DND-41 (cell line): ENCODE results near the gene CHN2.

ENCODE experiments used
- ATAC-seq: fragments of 200-7000 bp; cut with Tn5 transposase; 3 replicates; pipeline ENCODE4 v1.9.1; 2021; ENCODE audit warnings: low read depth; ENCODE audit not compliant: insufficient read depth
- DNase-seq: peaks from one replicate; pipeline ENCODE4 v3.0.0-alpha.2; 2020
- H2AFZ ChIP-seq: 2 replicates; pipeline ENCODE4 v1.6.0; 2012; ENCODE audit warnings: low read depth, low read length
- H3K27ac ChIP-seq: 2 replicates; pipeline ENCODE4 v1.5.1; 2012; ENCODE audit warnings: low read length, inconsistent platforms
- H3K27me3 ChIP-seq: fragments of 200-600 bp; sonication (generic); 2 replicates; pipeline ENCODE4 v1.6.0; 2012; ENCODE audit warnings: low read length, mild to moderate bottlenecking, inconsistent platforms; ENCODE audit not compliant: insufficient read depth, poor library complexity
- H3K36me3 ChIP-seq: 2 replicates; pipeline ENCODE4 v1.5.1; 2012; ENCODE audit warnings: low read length, inconsistent platforms; ENCODE audit not compliant: insufficient read depth
- H3K4me1 ChIP-seq: 2 replicates; pipeline ENCODE4 v1.5.1; 2012; ENCODE audit warnings: mild to moderate bottlenecking, low read length; ENCODE audit not compliant: insufficient read depth
- H3K4me2 ChIP-seq: 2 replicates; pipeline ENCODE4 v1.6.0; 2012; ENCODE audit warnings: mild to moderate bottlenecking, moderate library complexity, low read length, inconsistent platforms; ENCODE audit not compliant: insufficient read depth
- H3K4me3 ChIP-seq, 2 experiments: fragments of 200-600 bp in 1 of 2; shearing (Covaris generic) in 1 of 2; 2 replicates each; pipeline ENCODE4 v1.5.1; 2012 to 2016; ENCODE audit warnings: inconsistent platforms in 2 of 2, low read length in 2 of 2, mild to moderate bottlenecking in 2 of 2, low read depth in 1 of 2, moderate library complexity in 1 of 2
- H3K79me2 ChIP-seq: 2 replicates; pipeline ENCODE4 v1.6.0; 2012; ENCODE audit warnings: low read length, inconsistent platforms; ENCODE audit not compliant: insufficient read depth
- H3K9ac ChIP-seq: 2 replicates; pipeline ENCODE4 v1.6.0; 2012; ENCODE audit warnings: low read depth, mild to moderate bottlenecking, inconsistent platforms, low read length, moderate library complexity
- H3K9me3 ChIP-seq: 2 replicates; pipeline ENCODE4 v1.5.1; 2012; ENCODE audit warnings: low read length, moderate library complexity, mild to moderate bottlenecking, inconsistent platforms; ENCODE audit not compliant: insufficient read depth, severe bottlenecking
- H4K20me1 ChIP-seq: 2 replicates; pipeline ENCODE4 v1.6.0; 2012; ENCODE audit warnings: low read length; ENCODE audit not compliant: insufficient read depth
- EZH2 ChIP-seq: IDR thresholded peaks from 3 replicates; pipeline ENCODE4 v1.6.1; 2012; ENCODE audit warnings: borderline replicate concordance, low read depth, mild to moderate bottlenecking, moderate library complexity, low read length, inconsistent platforms; ENCODE audit not compliant: severe bottlenecking
- TF ChIP-seq, protein P1 (sequence below): IDR thresholded peaks from 2 replicates; pipeline ENCODE4 v1.5.1; 2012; ENCODE audit warnings: borderline replicate concordance, low read length, moderate library complexity, mild to moderate bottlenecking; ENCODE audit not compliant: poor library complexity, severe bottlenecking; ENCODE audit errors: extremely low read depth

Gene CHN2

DNA sequence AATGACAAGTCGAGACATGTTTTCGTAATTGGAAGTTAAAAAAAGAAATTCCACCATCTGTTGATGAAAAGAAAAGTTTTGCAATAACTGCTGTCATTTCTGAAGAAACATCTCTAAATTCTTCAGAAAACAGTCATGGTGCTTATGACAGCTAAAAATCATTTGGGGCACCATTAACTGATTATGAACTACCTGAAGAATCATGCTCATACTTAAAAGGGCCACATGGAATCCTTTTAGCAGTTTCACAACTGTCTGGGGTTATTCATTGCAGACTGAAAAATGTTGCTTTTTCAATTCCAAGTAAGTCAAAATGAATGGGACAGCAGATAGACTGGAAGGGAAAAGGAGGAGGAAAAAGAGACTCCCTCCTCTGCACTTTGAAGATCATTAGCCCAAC, 134.2 kb downstream of the CHN2 start:
- H3K9me3 ChIP-seq: no peaks in the 10 kb centered on the region

DNA sequence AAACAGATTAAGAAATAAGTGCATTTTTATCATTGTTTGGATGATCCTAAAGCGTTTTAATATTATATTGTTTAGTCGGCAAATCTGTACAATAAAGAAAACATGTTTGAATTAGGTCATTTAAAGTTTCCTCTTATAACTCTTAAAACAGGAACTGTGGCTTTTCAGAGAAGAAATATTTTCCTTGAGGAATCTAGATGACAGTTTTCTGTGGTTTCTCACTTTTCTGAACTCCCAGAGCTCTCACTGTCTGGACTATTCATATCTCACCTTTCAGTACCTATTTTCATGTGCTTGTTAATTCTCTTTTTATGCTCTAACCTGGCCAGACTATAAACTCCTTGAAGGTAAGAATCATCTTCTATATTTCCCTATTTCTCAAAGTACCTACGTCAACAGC, 135.1 kb downstream of the CHN2 start:
- Histone ChIP-seq H3K79me2 (no peaks in the 10 kb centered on the region), H3K4me3 (no peak overlapping the region), H3K9me3 (no peaks in the 10 kb centered on the region), H3K9ac (no peak overlapping the region), H2AFZ (no peak overlapping the region), H3K27ac (no peak overlapping the region), H3K36me3 (no peaks in the 10 kb centered on the region), H4K20me1 (no peaks in the 10 kb centered on the region), H3K4me2 (no peak overlapping the region), H3K4me1 (no peaks in the 10 kb centered on the region), H3K27me3 (no peaks in the 10 kb centered on the region)
- no peak for TF ChIP-seq EZH2
- TF ChIP-seq, protein P1, sequence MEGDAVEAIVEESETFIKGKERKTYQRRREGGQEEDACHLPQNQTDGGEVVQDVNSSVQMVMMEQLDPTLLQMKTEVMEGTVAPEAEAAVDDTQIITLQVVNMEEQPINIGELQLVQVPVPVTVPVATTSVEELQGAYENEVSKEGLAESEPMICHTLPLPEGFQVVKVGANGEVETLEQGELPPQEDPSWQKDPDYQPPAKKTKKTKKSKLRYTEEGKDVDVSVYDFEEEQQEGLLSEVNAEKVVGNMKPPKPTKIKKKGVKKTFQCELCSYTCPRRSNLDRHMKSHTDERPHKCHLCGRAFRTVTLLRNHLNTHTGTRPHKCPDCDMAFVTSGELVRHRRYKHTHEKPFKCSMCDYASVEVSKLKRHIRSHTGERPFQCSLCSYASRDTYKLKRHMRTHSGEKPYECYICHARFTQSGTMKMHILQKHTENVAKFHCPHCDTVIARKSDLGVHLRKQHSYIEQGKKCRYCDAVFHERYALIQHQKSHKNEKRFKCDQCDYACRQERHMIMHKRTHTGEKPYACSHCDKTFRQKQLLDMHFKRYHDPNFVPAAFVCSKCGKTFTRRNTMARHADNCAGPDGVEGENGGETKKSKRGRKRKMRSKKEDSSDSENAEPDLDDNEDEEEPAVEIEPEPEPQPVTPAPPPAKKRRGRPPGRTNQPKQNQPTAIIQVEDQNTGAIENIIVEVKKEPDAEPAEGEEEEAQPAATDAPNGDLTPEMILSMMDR: no peak
- ATAC-seq: no peak
- no peak for DNase-seq

More for the DNA sequence above, 134.2 kb downstream of the CHN2 start:
- no peaks in the 10 kb centered on the region for H3K4me1 ChIP-seq
- no peak for DNase-seq
- no peak for ATAC-seq
- H3K4me3 ChIP-seq: no peak overlapping the region
- H3K79me2 ChIP-seq: no peaks in the 10 kb centered on the region
- no peak overlapping the region for H2AFZ ChIP-seq
- H4K20me1 ChIP-seq: no peaks in the 10 kb centered on the region
- no peak overlapping the region for H3K27ac ChIP-seq
- TF ChIP-seq, protein P1: no peak
- TF ChIP-seq EZH2: no peak
- H3K4me2 ChIP-seq: no peak overlapping the region
- H3K36me3 ChIP-seq: no peaks in the 10 kb centered on the region
- H3K27me3 ChIP-seq: no peaks in the 10 kb centered on the region
- no peak overlapping the region for H3K9ac ChIP-seq

DNA sequence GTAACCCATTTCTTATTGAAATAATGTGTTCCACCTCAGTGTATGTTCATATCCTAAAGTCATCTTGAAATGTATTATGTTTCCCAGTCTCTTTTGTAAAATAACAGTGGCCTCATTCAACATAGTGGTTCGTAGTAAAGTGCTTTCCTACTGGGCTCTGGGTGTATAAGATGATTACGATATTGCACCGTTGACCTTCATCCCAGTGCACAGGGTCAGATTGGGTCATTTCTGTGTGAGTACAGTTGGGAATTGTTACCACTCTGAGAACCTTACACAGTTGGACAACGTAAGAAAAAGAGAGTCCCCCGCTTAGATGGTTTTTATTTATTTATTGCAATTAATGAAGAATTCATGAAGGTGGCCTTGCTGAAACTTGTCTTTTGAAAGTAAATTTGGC, 135.6 kb downstream of the CHN2 start:
- H3K27me3 ChIP-seq: no peaks in the 10 kb centered on the region
- no peaks in the 10 kb centered on the region for H3K36me3 ChIP-seq
- no peak overlapping the region for H2AFZ ChIP-seq
- ATAC-seq (no peak), DNase-seq (no peak)
- no peak overlapping the region for H3K4me3 ChIP-seq
- no peak overlapping the region for H3K9ac ChIP-seq
- H4K20me1 ChIP-seq: no peaks in the 10 kb centered on the region
- no peak overlapping the region for H3K4me2 ChIP-seq
- TF ChIP-seq, protein P1: no peak
- TF ChIP-seq EZH2: no peak
- no peaks in the 10 kb centered on the region for H3K79me2 ChIP-seq
- H3K9me3 ChIP-seq: no peaks in the 10 kb centered on the region
- H3K4me1 ChIP-seq: peaks cover 3% of the 10 kb centered on the region; the same call in 1 of the 2 replicates
- no peak overlapping the region for H3K27ac ChIP-seq

DNA sequence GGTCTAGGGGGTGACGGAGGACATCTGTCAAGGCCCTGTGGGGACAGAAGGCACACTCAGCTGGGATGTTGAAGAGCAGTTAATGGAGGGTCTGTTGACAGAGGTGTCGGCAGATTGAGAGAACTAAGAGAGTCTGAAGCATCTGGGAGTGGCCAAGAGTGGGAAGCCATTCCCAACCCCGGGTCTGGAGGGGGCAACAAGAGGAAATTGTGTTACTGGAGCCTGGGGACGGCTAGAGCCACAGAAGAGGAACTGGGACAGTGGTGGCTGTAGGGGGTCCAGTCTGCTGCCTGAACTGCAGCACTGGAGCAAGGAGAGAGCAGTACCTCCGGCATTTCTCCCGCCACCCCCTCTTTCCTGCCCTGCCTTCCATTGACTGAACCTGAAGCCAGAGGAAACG, 136.6 kb downstream of the CHN2 start:
- no peaks in the 10 kb centered on the region for H3K79me2 ChIP-seq
- no peaks in the 10 kb centered on the region for H3K27me3 ChIP-seq
- H4K20me1 ChIP-seq: no peaks in the 10 kb centered on the region
- no peak overlapping the region for H3K4me2 ChIP-seq
- H3K27ac ChIP-seq: no peak overlapping the region
- DNase-seq (no peak), ATAC-seq (no peak)
- no peaks in the 10 kb centered on the region for H3K9me3 ChIP-seq
- no peaks in the 10 kb centered on the region for H3K36me3 ChIP-seq
- no peak overlapping the region for H2AFZ ChIP-seq
- peaks cover 12% of the 10 kb centered on the region for H3K4me1 ChIP-seq
- TF ChIP-seq EZH2: no peak
- TF ChIP-seq, protein P1: no peak
- H3K4me3 ChIP-seq: no peak overlapping the region
- no peak overlapping the region for H3K9ac ChIP-seq
